ENCODE data around the gene TRABD.
"Not testable (repeated sequence)": the region's sequence is repeated elsewhere in the genome, so short reads cannot be mapped to it uniquely, and the experiment has no call there.

Gene TRABD

DNA sequence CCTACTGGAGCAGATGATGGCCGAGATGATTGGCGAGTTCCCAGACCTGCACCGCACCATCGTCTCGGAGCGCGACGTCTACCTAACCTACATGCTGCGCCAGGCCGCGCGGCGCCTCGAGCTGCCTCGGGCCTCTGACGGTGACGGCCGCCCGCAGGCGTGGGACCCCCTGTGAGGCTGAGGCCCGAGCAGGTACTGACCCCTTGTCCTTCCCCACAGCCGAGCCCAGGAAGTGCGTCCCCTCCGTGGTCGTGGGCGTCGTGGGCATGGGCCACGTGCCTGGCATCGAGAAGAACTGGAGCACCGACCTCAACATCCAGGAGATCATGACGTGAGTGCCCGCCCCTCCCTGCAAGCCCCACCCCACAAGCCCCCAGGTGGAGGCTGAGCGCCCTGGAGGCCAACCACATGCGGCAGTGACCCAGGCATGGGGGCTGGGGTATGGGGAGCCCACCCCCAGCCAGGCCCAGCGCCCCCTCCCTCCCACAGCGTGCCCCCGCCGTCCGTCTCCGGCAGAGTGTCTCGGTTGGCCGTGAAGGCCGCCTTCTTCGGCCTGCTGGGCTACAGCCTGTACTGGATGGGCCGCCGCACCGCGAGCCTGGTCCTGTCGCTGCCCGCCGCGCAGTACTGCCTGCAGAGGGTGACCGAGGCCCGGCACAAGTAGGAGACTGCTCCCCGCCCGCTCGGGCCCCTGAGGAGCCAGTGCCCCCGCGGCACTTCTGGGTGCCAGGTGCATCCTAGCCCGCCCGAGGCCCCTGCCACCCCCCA is 12.3 kb downstream of the TRABD start:
- no peak for DNase-seq (ENCODE audit: low read depth, low spot score)
- no peak overlapping the region for H3K4me3 ChIP-seq (ENCODE audit: low read length)

DNA sequence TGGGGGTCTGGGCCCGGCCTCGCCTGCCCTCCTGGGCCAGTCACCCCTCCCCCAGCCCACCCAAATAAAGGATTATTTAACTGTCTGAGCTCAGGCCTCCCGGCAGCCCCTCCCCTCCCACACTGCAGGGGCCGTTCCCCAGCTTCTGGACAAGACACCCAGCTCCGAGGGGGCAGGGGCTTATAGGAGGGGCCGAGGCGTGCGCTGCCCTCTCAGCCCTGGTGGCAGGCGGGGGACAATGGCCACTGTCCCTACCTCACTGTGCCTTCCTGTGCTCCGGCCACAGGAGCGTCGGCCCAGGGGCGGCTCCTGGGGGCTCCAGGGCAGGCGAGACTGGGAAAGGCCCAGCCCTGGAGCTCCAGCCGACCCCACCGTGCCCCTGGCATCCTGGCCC is 12.9 kb downstream of the TRABD start:
- DNase-seq (ENCODE audit: low read depth, low spot score), result no peak
- no peak overlapping the region for H3K4me3 ChIP-seq (ENCODE audit: low read length)

GRCh38 chr22:50199251-50199721 is 13.6 kb downstream of the TRABD start:
- DNase-seq (ENCODE audit: low read depth, low spot score), result no peak
- no peak overlapping the region for H3K4me3 ChIP-seq (ENCODE audit: low read length)

DNA sequence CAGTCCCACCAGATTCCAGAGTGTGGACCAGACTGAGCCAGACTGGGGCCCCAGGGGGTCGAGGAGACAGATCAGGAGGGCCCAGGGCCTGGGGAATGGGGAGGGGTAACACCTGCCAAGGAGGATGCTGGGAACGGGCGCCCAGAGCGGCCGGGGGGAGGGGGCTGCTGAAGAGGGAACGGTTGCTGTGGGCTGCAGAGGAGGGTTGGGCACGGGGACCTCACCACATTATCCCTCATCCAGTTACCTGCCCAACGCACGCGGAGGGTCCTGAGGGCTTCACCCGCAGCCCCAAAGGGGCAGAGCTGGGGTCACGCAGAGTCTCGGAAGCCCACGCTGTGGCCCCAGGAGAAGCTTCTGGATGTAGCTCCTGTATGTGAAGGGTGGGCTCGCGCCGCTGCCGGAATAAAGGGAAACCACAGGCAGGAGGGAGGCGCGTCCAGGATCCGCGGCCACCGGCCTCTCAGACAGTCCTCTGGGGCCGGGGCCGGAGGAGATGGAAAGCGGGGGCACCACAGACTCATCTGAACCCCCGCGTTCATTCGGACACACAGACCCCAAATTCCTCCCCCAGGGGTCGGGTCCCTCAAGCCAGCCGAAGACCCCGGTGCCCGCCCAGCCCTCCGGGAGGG is 14.2 kb downstream of the TRABD start:
- peak overlapping the region; percentile 52 for H3K4me3 ChIP-seq (ENCODE audit: low read length)
- no peak for DNase-seq (ENCODE audit: low read depth, low spot score)

GRCh38 chr22:50200461-50201190 is 14.9 kb downstream of the TRABD start, which contains the start of gene SELENOO:
Gene SELENOO (plus strand): TSS chr22:50201011. CDS start chr22:50201037, 26 bp downstream.
- H3K4me3 ChIP-seq (ENCODE audit: low read length), result peak within 1 kb of the TSS; percentile 67
- DNase-seq (ENCODE audit: low read depth, low spot score), result peak; percentile 80

GRCh38 chr22:50201191-50202129 is 15.7 kb downstream of the TRABD start:
- H3K4me3 ChIP-seq (ENCODE audit: low read length), result peak overlapping the region; percentile 67
- DNase-seq (ENCODE audit: low read depth, low spot score), result no peak

- H3K4me3 ChIP-seq (ENCODE audit: low read length), result peak overlapping the region; percentile 67
- no peak for DNase-seq (ENCODE audit: low read depth, low spot score)
These were observed 16.5 kb downstream of the TRABD start for GRCh38 chr22:50202130-50202666.

DNA sequence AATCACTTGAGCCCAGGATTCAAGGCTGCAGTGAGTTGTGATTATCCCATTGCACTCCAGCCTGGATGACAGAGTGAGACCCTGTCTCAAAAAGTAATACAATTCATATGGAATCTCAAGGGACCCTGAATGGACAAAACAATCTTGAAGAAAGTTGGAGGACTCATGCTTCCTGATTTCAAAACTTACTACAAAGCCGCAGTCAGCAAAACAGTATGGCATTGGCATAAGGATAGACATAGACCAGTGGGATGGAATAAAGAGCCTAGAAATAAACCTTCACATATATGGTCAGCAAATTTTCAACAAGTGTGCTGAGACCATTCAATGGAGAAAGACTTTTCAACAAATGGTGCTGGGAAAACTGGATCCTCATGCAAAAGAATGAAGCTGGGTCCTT is 17.6 kb downstream of the TRABD start:
- H3K4me3 ChIP-seq (ENCODE audit: low read length), result no peak overlapping the region
- DNase-seq (ENCODE audit: low read depth, low spot score), result no peak

DNA sequence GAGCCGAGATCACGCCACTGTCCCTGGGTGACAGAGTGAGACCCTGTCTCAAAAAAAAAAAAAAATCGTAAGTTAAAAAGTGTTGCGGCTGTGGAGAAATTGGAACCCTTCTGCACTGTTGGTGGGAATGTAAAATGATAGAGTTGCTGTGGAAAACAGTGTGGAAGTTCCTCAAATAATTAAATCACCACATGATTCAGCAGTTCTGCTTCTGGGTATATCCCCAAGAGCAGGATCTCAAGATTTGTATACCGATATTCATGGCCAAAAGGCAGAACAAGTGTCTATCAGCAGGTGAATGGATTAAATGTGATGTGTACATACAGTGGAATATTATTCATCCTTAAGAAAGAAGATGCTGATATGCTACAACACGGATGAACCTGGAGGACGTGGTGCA is 18.9 kb downstream of the TRABD start:
- no peak for DNase-seq (ENCODE audit: low read depth, low spot score)

DNA sequence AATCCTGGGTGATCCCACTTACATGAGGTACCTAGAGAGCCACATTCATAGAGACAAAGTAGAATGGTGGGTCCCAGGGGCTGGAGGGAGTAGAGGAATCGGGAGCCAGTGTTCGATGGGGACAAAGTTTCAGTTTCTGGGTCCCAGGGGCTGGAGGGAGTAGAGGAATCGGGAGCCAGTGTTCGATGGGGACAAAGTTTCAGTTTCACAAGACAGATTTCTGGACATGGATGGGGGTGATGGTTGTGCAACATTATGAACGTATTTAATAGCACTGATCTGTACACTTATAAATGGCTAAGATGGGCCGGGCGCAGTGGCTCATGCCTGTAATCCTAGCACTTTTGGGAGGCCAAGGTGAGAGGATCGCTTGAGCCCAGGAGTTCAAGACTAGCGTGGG is 19.3 kb downstream of the TRABD start:
- H3K4me3 ChIP-seq (ENCODE audit: low read length); DNase-seq (ENCODE audit: low read depth, low spot score): not testable (repeated sequence)

More for the DNA sequence above, 18.9 kb downstream of the TRABD start:
- no peak overlapping the region for H3K4me3 ChIP-seq (ENCODE audit: low read length)

GRCh38 chr22:50205781-50206569 is 20.3 kb downstream of the TRABD start:
- H3K4me3 ChIP-seq (ENCODE audit: low read length), result no peak overlapping the region
- no peak for DNase-seq (ENCODE audit: low read depth, low spot score)

DNA sequence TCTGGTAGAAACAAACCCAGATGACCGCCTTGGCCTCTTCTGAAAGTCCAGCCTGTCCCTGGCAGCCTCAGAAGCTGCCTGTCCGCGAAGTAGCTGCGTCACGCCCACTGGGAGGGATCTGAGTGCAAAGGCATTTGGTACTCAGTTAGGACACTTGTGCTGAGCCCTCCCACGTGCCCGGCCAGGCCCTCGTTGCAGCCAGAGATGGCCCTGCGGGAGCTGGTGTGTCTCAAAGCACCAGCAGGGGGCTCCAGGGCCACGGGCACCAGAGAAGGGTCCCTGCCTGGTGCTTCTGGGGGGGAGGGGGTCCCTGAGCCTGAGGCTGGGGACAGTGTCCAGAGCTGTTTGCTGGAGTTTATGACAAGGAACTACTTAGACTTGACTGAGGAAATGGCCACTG is 20.9 kb downstream of the TRABD start:
- DNase-seq (ENCODE audit: low read depth, low spot score), result no peak
- H3K4me3 ChIP-seq (ENCODE audit: low read length), result no peak overlapping the region

- no peak for DNase-seq (ENCODE audit: low read depth, low spot score)
- no peak overlapping the region for H3K4me3 ChIP-seq (ENCODE audit: low read length)
These were observed 21.8 kb downstream of the TRABD start for GRCh38 chr22:50207383-50208140.

DNA sequence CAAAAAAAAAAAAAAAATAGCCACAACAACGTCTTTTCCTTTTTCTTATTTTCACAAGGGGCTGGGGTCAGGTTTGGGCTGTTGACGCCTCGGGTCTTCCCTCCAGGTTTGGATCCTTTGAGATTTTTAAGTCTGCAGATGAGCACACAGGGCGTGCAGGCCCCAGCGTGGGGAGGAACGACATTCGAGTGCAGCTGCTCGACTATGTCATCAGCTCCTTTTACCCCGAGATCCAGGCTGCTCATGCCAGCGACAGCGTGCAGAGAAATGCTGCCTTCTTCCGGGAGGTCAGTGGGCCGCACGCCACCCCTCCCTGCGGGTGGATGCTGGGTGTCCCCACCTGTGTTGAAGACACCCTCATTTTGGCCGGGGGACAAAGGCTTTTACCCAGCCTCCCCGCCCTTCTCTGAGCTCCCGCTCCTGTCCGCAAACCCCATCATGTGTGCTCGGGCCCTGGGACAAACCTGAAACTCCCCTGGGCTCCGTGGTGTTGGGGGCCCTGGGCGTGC is 22.8 kb downstream of the TRABD start:
- no peak overlapping the region for H3K4me3 ChIP-seq (ENCODE audit: low read length)

DNA sequence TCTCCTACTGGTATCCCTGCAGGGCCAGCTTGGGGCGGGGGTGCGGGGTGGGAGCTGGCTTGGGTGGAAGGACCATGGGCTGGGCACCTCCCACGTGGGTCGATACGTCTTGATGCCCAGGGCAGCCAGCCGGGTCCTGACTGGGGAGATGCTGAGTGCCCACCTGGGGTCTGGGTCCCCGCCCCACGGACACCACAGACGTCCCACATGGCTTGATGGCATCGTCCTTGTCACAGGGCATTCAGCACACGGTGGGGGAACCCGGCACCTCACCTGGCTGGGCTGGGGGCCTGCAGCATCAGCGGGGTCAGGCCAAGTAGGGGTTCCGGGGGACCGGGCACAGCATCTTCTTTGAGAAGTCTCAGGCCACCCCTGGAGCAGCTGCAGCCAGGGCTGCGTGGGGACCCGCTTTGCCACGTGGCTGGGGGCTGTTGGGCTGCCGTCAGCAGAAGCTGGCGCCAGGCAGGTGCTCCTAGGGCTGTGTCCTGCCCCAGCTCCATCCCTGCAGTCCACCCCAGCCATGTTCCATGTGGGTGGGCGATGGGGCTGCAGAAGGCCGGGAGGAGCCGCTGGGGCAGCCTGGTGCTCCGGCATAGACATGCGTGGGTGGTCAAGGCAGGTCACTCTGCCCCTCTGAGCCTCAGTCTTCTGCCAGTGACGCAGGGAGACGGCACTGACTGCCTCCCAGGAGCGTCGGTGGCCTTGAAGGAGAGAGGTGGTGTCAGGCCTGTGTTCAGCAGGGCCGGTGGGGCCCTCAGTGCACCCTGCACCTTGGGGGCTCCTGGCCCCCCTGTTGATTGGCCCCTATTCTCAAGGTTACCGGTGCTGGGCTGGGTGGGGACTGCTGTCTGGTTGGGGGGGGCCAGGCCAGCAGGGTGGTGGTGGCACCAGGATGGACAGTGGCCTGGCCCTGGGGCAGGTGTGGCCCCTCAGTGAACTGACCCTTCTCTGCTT is 23.5 kb downstream of the TRABD start:
- no peak overlapping the region for H3K4me3 ChIP-seq (ENCODE audit: low read length)
- DNase-seq (ENCODE audit: low read depth, low spot score), result no peak

More for the DNA sequence above, 22.8 kb downstream of the TRABD start:
- no peak for DNase-seq (ENCODE audit: low read depth, low spot score)

GRCh38 chr22:50209893-50210292 is 24.2 kb downstream of the TRABD start:
- DNase-seq (ENCODE audit: low read depth, low spot score), result peak; percentile 46
- no peak overlapping the region for H3K4me3 ChIP-seq (ENCODE audit: low read length)

All from Jurkat, Clone E6-1 (cell line).